GM12878 (cell line): ENCODE results near the gene NDST3. TPM values are rescaled to one million over a fixed set of nuclear protein-coding genes. Genes with fewer than 3 reads are reported as not detected.

ENCODE experiments used
- ATF7 ChIP-seq: fragments of 450-650 bp; IDR thresholded peaks from 2 replicates; pipeline ENCODE4 v1.6.1; 2016; ENCODE audit warnings: low read depth, mild to moderate bottlenecking
- MTA3 ChIP-seq: IDR thresholded peaks from 2 replicates; pipeline ENCODE4 v1.6.1; 2012; ENCODE audit warnings: low read length, inconsistent platforms, borderline replicate concordance
- NFYB ChIP-seq: IDR thresholded peaks from 2 replicates; pipeline ENCODE4 v1.6.1; 2011; ENCODE audit warnings: low read depth, mild to moderate bottlenecking, low read length, improper control_type of control experiment, moderate library complexity; ENCODE audit not compliant: insufficient read depth
- PKNOX1 ChIP-seq: fragments of 450-650 bp; IDR thresholded peaks from 2 replicates; pipeline ENCODE4 v1.6.1; 2016; ENCODE audit warnings: mild to moderate bottlenecking
- RAD21 ChIP-seq: IDR thresholded peaks from 2 replicates; pipeline ENCODE4 v1.6.1; 2011; ENCODE audit warnings: mild to moderate bottlenecking, low read depth, low read length, moderate library complexity; ENCODE audit not compliant: insufficient read depth
- SKIL ChIP-seq: fragments of 450-650 bp; IDR thresholded peaks from 2 replicates; pipeline ENCODE4 v1.6.1; 2017; ENCODE audit warnings: mild to moderate bottlenecking, low read depth, inconsistent platforms; ENCODE audit not compliant: poor library complexity, severe bottlenecking
- SMC3 ChIP-seq: IDR thresholded peaks from 2 replicates; pipeline ENCODE4 v1.6.1; 2011; ENCODE audit warnings: low read length, improper control_type of control experiment, borderline replicate concordance
- SRF ChIP-seq, 2 experiments: IDR thresholded peaks; 2 replicates each; pipeline ENCODE4 v1.6.1; 2011; ENCODE audit warnings: low read depth in 2 of 2, low read length in 2 of 2, mild to moderate bottlenecking in 1 of 2, moderate library complexity in 1 of 2
- STAT1 ChIP-seq: fragments of 450-650 bp; conservative IDR thresholded peaks from 2 replicates; pipeline ENCODE4 v1.6.1; 2014; ENCODE audit warnings: antibody characterized with exemption, mild to moderate bottlenecking
- YY1 ChIP-seq: IDR thresholded peaks from 2 replicates; pipeline ENCODE4 v1.6.1; 2011; ENCODE audit warnings: low read depth, mild to moderate bottlenecking, low read length
- ZBTB33 ChIP-seq: fragments of 450-650 bp; IDR thresholded peaks from 2 replicates; pipeline ENCODE4 v1.6.1; 2017; ENCODE audit warnings: mild to moderate bottlenecking
- ZNF384 ChIP-seq: IDR thresholded peaks from 2 replicates; pipeline ENCODE4 v1.6.1; 2012; ENCODE audit warnings: low read depth, mild to moderate bottlenecking, low read length, improper control_type of control experiment, borderline replicate concordance
- polyA plus RNA-seq, 11 experiments: library from polyadenylated mRNA; depleted of rRNA in 4 of 11; unstranded in 6 of 11; stranded (reverse) in 5 of 11; fragments of >200 nt; fragmentation: Nextera tagmentation in 4 of 11; fragmentation: Illumina TruSeq in 1 of 11; extraction: Ambion mirVana in 4 of 11; extraction: Trizol in 1 of 11; gene quantifications; 1 replicate in 1 of 11; 2 replicates in 10 of 11; pipeline versions ENCODE4 v1.2.1 to v1.2.3, GENCODE V29; 2011 to 2016; ENCODE audit warnings: inconsistent platforms in 2 of 11, missing spikeins in 2 of 11, low read depth in 1 of 11
- total RNA-seq, 4 experiments: library from RNA; depleted of rRNA in 3 of 4; stranded (reverse); fragments of >200 nt in 3 of 4; fragmentation: Illumina TruSeq in 1 of 4; extraction: Trizol in 1 of 4; gene quantifications; 2 replicates each; pipeline versions ENCODE4 v1.2.1 to v1.2.3, GENCODE V29; 2013 to 2021

Gene NDST3
- total and polyA plus RNA-seq, 10 of the 15 experiments (the other 5 are each of a cell fraction or from before 2014, with no cell fraction given), result 0.03 TPM; not detected in 8

- TF ChIP-seq YY1, result 0 out of 2 replicates have a peak, but pooled peaks have one; percentile 41
- TF ChIP-seq ZBTB33, result no peak
- 0 out of 2 replicates have a peak, but pooled peaks have one; percentile 17 for TF ChIP-seq PKNOX1
- TF ChIP-seq SMC3, result peak; percentile 42; the same call in 1 of the 2 replicates
- peak; percentile 59; the same call in 1 of the 2 replicates for TF ChIP-seq MTA3
- peak; percentile 40 for TF ChIP-seq SKIL
- TF ChIP-seq NFYB, result no peak
- TF ChIP-seq SRF (IDR thresholded peaks at IDR 0.05; ENCODE audit: low read depth in 2 of 2, low read length in 2 of 2), result no peak
- 0 out of 2 replicates have a peak, but pooled peaks have one; percentile 39 for TF ChIP-seq ATF7
- no peak for TF ChIP-seq STAT1
- TF ChIP-seq ZNF384, result no peak
- TF ChIP-seq RAD21, result peak; percentile 72
These were observed 246.4 kb downstream of the NDST3 start (continued) for GRCh38 chr4:118280501-118281218.
